Cerebellar cortex (tissue), 1 donor: ENCODE data around the gene ALPI.
"Not testable (repeated sequence)": the region's sequence is repeated elsewhere in the genome, so short reads cannot be mapped to it uniquely, and the experiment has no call there.

Experiments used
- DNase-seq: peaks from one replicate; pipeline ENCODE4 v3.0.0-alpha.2; 2015; ENCODE audit warnings: low spot score

The ALPI gene

DNA sequence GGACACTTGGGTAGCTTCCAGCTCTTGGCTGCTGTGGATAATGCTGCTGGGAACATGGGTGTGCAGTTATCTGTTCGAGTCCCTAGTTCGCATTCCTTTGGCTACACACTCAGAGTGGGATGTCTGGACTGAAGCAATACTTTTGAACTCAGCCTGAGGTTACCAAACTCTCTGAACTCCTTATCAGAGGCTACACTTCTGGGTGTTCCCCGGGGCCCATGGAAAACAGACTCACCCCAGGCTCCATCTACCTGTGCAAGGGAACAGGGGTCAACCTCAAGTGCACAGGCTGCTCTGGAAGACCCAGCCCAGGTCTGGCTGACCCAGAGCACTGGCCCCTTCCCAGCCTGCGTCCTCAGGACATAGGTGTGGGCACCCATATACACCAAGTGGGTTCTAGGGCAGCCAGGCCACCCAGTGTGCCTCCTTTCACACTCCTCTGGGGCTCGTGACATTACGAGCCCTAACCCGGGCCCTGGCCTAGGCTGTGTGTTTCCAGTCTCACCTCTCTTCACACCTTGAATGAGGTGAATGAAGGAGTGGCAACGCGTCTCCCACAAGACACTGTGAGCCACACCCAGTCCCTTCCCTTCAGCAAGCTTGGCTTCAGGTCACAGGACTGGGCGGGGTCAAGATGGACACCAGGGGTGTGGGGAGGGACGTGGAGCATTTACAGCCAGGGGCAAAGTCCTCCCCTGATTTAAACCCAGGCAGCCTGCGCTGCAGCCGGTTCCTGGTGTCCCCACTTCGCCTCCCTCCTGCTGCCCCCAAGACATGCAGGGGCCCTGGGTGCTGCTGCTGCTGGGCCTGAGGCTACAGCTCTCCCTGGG lies at the start of gene ALPI:
Gene ALPI, plus strand, starts transcription at position 728 of the 830 bp plus-strand sequence. Its CDS starts 47 bp downstream, at position 775.
- no peak for DNase-seq

DNA sequence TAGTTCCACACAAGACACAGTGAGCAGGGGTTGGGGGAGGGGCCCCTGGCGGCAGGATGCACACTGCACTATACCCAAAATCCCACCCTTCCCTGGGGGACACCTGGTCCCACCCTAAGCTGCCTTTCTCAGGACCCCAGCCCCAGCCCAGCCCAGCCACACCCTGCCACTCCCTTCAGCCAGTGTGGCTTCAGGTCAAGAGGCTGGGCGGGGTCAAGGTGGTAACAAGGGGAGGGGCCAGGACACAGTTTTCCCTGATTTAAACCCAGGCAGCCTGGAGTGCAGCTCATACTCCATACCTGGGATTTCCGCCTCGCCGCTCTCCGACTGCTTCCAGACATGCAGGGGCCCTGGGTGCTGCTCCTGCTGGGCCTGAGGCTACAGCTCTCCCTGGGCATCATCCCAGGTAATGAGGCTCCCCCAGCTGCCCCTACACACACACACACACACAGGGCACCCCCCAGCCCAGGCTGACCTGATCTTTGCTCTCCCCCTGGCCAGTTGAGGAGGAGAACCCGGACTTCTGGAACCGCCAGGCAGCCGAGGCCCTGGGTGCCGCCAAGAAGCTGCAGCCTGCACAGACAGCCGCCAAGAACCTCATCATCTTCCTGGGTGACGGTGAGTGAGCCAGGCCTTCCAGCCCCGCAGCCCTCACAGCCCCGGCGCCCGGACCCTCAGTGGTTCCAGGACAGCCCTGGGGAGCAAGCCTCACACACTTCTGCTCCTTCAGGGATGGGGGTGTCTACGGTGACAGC lies 49.2 kb upstream of the ALPI start, which contains the start of gene ALPG:
Gene ALPG, plus strand, starts transcription at position 289 of the 755 bp plus-strand sequence. Its CDS starts 51 bp downstream, at position 340.
- no peak for DNase-seq

DNA sequence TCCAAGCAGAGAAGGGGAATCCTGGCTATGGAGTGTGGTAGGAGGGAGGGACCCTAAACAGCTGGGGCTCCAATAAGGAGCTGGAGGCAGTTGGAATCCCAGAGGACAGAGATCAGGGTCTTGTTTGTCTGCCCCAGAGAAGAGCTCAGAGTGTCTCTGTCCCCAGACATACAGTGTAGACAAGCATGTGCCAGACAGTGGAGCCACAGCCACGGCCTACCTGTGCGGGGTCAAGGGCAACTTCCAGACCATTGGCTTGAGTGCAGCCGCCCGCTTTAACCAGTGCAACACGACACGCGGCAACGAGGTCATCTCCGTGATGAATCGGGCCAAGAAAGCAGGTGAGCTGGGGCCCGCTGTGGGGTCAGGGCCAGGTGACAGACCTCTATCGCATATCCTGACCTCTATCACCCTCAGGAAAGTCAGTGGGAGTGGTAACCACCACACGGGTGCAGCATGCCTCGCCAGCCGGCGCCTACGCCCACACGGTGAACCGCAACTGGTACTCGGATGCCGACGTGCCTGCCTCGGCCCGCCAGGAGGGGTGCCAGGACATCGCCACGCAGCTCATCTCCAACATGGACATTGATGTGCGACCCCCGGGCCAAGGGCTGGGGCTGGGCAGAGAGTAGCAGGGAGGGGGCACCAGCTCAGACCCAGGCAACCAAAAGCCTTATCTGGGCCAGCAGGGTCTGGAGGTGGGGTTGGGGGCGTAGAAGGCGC lies 48.4 kb upstream of the ALPI start:
- DNase-seq, result not testable (repeated sequence)

DNA sequence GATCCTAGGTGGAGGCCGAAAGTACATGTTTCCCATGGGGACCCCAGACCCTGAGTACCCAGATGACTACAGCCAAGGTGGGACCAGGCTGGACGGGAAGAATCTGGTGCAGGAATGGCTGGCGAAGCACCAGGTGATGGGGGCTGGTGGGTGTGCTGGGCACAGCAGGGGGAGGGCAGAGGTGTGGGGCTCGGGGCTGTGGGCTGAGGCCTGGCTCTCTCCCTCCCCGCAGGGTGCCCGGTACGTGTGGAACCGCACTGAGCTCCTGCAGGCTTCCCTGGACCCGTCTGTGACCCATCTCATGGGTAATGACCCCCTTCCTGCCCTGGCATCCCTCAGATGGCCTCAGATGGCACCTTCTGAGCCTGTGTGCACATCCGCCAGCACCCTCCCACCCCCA lies 47.7 kb upstream of the ALPI start:
- not testable (repeated sequence) for DNase-seq

DNA sequence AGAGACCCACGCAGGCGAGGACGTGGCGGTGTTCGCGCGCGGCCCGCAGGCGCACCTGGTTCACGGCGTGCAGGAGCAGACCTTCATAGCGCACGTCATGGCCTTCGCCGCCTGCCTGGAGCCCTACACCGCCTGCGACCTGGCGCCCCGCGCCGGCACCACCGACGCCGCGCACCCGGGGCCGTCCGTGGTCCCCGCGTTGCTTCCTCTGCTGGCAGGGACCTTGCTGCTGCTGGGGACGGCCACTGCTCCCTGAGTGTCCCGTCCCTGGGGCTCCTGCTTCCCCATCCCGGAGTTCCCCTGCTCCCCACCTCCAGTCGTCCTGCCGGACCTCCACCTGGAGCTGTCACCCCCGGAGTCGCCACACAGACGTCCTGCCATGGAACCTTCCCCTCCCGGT lies 46.3 kb upstream of the ALPI start:
- DNase-seq, result not testable (repeated sequence)

DNA sequence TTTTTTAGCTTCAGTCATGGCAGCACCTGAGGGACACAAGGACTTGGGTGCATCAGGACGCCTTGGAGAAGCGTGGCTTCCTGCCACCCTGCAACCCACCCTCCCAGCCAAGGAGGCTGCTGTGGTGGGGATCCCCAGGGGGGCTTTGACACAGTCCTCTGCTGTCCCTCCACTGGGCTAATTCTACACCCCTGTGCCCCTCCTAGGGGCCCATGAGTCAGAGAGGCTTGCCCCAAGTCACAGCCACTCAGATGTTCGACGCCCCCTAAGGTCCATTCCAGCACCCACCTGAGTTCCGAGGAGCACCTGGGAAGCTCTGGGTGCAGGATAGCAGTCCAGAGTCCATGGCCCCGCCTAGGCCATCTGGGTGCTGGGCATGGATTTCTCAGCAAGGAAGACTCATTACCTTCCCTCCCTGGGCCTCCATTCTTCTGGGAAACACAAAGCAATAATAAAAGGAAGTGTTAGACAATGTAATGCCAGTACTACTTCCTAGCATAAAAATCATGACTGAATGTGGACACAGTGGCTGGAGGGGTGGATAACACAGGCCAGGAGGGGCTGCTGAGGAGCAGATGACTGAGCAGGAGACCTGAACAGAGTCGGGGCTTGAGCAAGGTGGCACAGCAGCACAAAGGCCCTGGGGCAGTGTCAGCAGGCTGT lies 45.6 kb upstream of the ALPI start:
- no peak for DNase-seq

DNA sequence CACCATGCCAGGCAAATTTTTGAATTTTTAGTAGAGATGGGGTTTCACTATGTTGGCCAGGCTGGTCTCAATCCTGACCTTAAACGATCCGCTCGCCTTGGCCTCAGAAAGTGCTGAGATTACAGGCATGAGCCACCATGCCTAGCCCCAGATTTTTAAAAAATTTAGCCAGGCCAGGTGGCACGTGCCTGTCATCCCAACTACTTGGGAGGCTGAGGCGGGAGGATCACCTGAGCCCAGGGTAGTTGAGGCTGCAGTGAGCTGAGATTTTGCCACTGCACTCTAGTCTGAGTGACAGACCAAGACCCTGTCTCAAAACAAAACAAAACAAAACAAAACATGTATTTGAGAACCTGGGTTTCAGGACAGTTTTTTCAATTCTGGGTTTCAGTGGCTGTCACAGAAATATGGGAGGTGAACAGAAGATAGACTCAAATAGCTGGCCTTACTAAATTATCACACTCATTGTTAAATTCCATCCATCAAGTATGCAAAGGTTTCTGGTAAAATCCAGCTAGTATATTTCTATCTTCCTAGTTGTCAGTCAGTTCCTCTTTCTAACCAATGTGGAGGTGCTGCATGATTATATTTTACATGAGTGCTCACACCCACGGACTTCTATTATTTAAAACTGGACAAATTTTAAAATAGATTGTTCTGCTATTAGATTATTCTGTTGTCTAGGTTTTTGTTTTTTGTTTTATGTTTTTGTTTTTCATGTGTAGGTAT lies 43.9 kb upstream of the ALPI start:
- DNase-seq, result no peak

DNA sequence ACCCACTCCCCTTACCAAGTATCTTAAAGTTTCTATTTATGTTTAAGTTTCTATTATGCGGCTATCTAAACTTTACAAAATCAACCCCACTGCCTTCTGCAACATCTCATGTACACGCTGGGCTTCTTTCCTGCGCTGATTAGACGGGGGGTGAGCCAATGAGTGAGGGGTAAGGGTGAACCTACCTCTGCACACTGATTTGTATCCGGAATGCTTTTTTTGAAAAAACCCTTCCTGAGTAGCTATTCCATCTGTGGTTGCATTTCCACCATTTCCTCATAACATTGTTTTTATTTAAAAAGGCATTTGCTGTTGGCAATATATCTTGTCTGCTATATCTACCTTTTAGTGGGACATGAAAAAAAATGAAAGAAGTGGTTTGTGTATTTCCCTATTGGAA lies 43.0 kb upstream of the ALPI start:
- no peak for DNase-seq

DNA sequence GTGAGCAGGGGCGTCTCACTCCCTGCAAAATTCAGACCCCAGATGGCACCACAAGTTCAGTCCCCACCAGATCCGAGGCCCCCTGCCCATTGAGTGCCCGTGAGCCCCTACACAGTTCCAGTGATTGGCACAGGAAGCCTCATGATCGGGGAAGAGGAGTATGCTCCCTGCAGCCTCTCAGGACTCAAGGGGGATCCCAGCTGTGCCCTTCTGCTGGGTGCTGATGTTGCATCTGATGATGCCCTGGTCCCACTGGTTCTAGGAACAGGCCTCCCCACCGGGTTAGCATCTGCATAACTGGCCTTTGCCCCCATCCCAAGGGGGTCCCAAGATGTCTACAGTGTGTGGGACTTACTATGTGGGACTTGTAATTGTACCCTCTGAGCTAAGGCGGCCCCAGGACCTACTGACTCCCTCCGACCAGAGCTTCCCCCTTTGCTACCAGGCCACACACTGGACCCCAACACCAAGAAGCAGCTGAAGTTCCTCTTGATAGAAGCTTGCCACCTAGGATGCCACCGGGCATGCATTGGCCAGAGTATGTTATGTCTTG lies 40.7 kb upstream of the ALPI start:
- DNase-seq, result no peak

DNA sequence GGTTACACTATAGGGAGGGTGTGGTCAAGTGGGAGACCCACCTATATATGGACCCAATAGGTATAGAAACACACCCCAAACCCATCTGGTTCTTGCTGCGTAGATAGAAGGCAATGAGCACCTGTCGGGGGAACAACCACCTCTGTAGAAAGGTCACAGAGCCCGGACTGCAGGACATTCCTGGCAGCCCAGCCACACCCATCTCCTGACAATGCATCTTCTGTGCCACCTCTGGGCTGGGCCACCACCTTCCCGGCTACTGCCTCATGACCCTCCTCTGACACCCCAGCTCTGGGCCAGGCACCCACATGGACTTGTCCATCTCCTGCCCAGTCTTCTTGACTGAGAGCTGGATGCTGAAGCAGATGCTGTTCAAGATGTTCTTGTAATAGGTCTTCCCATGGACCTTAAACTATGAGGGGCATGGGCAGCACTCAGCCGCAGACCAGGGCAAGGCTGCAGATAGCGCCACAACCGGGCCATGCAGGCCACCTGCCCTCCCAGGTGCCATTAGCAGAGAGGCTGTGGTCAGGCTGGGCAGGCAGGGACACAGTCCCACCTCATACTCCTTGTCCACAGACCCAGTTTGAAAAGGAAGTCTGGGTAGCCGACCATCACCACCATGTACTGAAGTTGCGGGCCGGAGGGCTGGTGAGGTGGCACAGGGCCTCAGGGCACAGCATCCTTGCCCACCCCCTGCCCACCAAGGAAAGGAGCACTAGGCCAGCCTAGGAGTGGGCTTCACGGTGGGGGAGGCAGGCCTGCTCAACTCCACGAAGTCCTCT lies 40.0 kb upstream of the ALPI start:
- no peak for DNase-seq

DNA sequence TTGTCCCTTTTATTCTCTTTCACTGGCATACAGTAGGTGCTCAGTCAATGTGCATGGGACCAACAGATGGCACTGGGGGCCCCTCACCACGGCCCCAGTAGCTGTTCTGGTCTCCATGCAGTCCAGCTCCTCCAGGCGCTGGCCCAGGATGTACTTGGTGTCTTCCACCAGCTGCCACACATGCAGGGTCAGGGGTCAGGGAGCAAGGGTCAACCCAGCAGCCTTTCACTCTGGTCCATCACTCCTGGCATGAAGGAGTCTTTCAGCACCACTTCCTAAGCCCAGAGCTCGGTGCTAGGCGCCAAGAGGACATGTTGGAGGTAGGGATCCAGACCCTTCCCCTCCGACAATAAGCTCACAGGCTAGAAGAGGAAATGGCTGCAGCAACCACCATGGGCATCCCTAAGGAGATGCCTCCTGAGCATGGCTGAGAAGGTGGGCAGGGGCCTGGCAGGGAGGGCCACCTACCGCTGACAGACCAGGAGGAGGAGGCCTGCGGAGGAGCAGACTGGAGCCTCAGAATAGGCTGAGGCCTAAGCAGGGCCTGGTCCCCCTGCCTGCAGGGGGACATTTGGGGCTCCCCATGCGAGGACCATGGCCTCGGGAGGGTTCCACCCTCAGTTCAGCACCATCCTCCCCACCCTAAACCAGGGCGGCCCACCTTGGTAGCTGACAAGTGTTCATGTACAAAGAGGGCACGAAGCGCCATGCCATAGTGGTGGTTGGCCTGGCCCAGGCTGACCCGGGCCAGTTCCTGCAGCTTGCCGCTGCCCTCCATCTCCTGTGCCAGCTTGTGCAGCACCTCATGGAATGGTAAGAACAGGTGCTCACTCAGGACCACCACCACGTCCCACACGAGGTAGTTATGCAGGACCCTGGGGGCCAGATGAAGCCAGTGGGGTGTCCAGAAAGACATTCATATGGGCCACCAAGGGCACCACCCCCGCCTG lies 39.2 kb upstream of the ALPI start:
- no peak for DNase-seq

DNA sequence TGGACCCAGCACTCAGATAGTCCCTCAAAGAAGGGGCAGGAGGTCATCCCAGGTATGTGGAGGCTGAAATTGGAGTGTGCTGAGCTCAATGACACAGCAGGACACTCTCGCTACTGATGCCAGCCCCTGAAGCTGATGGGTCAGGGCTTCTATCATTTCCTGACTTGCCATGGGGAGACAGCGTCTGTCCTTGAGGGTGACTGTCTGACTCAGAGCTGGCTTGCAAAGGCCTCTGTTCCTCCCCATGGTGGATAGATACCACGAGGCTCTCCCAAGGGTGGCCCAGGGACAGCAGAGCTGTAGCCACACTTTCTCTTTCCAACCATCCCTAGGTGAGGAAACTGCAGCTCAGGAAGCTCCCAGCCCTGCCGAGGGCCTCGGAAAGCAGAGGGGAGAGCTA lies 38.5 kb upstream of the ALPI start:
- DNase-seq, result no peak

DNA sequence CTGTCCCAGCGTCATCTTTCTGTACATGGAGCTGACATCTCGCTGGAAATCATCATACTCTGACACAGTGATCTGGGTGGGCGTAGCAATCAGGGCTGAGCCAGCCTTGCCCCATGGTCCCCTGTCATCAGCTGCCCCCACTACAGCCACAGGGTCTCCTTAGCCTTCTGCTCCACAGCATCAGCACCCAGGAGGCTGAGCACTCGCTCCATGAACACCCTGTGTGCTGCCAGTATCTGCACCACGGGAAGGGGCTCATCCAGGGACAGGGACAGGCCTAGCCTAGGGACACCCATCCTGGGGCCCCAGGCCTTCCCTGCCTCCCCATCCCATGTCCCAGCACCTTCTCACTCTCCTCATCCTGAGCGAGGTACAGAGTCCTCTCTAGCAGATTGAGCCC lies 37.9 kb upstream of the ALPI start:
- DNase-seq, result no peak

DNA sequence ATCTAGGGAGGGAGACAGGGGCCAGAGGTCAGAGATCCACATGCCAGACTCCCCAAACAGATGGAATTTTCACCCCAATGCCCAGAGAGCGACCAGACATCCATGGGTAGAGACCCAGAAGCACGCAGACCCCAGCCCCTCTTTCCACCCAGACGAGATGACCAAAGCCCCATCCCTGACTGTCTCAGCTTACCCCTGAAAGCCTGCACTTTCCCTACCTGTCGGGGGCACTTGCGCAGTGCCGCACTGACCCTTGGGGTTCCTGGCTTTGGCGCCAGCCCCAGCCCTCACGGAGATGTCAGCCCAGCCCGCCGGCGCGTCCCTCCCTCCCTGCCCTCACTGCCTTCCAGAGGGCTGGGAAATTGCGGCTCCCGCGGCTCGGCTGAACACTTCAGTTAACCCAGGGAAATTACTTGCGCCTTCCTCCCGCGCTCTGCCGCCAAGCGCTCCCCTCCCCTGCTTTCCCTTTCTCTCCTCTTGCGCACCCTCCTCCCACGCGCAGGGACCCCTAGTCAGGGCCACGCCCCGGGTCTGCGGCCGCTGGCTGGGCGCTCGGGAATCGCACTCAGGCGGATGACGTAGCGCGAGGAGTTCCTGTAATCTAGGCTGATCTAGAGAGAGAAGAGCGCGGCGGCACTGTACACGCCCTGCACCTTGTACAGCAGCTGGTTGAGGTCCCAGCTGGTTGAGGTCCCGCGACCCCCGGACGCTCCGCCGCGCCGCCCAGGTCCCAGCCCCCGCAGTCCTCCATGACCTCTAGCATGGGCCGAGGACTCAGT lies 37.3 kb upstream of the ALPI start:
- no peak for DNase-seq

DNA sequence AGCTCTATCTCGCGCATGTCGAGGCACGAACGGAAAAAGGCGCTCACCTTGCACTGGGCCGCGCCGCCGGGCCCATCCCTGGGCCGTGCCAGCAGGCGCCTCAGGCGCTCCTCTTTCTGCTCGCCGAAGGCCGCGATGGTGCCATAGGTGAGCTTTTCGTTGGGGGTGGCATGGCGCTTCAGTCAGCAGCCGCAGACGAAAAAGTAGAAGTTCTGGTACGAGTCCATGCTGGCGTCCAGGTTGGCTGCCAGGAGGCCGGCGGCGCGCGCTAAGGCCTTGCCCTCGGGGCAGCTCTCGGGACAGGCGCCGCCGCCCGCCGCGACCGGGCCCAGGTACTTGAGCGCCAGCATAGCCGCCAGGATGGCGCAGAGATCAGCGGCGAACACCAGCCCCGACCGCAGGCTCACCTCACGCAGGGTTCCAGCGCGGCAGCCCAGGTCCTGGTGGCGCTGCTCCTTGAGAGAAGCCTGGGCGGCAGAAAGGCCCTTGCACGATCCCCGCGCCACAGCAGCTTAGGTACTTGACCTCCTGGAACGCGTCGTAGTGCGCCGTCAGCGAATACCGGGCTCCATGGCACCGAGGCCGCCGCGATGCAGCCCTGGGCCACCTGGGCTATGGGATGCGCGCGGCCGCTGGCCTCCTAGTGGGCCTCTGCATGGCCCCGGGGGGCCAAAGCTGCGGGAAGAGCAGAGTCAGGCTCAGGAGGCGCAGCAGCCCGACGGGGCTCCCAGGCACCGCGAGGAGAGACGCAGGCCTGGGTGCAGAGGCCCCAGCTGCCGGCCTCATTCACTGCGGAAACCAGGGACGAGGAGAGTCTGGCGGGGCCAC lies 36.5 kb upstream of the ALPI start:
- no peak for DNase-seq

DNA sequence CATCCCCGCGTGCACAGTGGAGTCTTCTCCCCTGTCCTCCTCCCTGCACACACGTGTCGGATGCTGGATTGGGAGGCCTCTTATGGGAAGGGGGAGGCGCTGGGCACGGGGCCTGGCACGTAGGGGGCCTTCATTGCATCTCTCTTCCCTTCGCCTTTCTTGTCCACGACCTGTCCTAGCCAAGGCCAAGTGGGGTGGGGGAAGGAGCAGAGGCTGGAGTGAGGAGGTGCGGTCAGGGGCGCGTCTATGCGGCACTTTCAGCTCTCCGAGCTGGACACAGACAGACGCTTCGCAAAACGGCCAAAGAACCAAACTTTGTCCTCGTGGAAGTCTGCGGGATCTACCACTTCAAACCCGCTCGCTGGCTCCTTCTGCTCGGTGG lies 35.9 kb upstream of the ALPI start:
- DNase-seq, result no peak

DNA sequence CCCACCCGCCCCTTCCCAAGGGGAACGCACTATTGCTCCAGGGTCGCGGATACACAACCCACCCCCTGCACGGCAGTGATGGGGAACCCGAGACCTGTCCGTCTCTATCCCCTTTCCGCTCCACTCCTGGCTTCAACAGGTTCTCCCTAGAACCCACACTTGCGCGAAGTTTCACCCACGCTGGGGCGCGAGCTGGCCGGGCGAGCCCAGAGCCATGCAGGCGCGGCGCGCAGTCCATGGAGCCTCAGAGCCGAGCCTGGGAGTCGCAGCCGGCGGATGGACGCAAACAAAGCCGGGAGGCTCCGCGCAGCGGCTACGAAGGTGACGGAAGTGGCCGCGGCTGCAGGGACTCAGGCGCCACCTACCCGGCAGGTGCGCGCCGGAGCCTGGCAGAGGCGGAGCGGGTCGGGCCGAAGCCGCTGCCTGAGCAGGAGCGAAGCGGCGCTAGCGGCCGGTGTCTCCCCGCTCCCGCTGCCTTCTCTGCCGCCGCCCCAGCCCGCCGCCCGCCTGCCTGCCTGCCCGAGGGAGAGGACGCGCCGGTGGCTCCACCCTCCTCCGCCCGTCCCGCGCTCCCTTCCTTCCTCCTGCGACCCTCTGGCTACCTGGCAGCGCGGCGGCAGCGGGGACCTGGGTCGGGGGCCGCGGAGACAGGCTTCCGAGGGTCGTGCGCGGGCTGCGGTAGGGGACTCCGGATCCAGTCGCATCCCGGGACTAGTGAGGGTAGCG lies 35.3 kb upstream of the ALPI start:
- DNase-seq, result no peak
